Measurements from ENCODE around the gene PTX4.

- no peak for TF ChIP-seq CTCF (IDR thresholded peaks at IDR 0.05)
- TF ChIP-seq YY1 (IDR thresholded peaks at IDR 0.05; ENCODE audit: low read depth) = no peak
- TF ChIP-seq, protein P1, sequence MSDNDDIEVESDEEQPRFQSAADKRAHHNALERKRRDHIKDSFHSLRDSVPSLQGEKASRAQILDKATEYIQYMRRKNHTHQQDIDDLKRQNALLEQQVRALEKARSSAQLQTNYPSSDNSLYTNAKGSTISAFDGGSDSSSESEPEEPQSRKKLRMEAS (IDR thresholded peaks at IDR 0.05; ENCODE audit: low read depth) = no peak
- no peak for TF ChIP-seq TCF12 (IDR thresholded peaks at IDR 0.05)
- TF ChIP-seq JUND (IDR thresholded peaks at IDR 0.05) = no peak
- TF ChIP-seq FOSL2 (IDR thresholded peaks at IDR 0.05; ENCODE audit: borderline replicate concordance, low read depth) = no peak
- TF ChIP-seq EP300 (IDR thresholded peaks at IDR 0.05; ENCODE audit: borderline replicate concordance in 1 of 2, low read depth in 1 of 2, low read length in 1 of 2) = no peak
- TF ChIP-seq TAF1 (IDR thresholded peaks at IDR 0.05; ENCODE audit: borderline replicate concordance, low read depth, low read length) = no peak
- TF ChIP-seq GABPA (IDR thresholded peaks at IDR 0.05; ENCODE audit: low read depth) = no peak
- no peak for TF ChIP-seq TEAD4 (IDR thresholded peaks at IDR 0.05; ENCODE audit: borderline replicate concordance, insufficient read depth)
These were observed 44.0 kb upstream of the PTX4 start for GRCh38 chr16:1532771-1533170.
